GM23338 (cell line): Measurements from ENCODE around the gene SNTB2. TPM values are rescaled to one million over a fixed set of nuclear protein-coding genes. Genes with fewer than 3 reads are reported as not detected.

Source experiments
- ATAC-seq: fragments of 200-7000 bp; cut with Tn5 transposase; 3 replicates; pipeline ENCODE4 v1.9.1; 2020
- DNase-seq: peaks from one replicate; pipeline ENCODE4 v3.0.0-alpha.2; 2015; ENCODE audit warnings: low spot score
- H2AFZ ChIP-seq: fragments of 200-600 bp; sonication (generic); 2 replicates; pipeline ENCODE4 v1.8.0; 2016; ENCODE audit warnings: antibody characterized with exemption, mild to moderate bottlenecking, moderate library complexity
- H3F3A ChIP-seq: fragments of 200-600 bp; sonication (generic); replicated peaks from 2 replicates; pipeline ENCODE4 v1.8.0; 2017; ENCODE audit warnings: antibody characterized with exemption, mixed run types, low read depth
- H3K27ac ChIP-seq: fragments of 200-600 bp; sonication (generic); 2 replicates; pipeline ENCODE4 v1.6.1; 2016; ENCODE audit warnings: low read depth
- H3K27me3 ChIP-seq: fragments of 200-600 bp; sonication (generic); 2 replicates; pipeline ENCODE4 v1.8.0; 2016; ENCODE audit warnings: mild to moderate bottlenecking, mixed run types, moderate library complexity; ENCODE audit not compliant: insufficient read depth
- H3K36me3 ChIP-seq: fragments of 200-600 bp; sonication (generic); 2 replicates; pipeline ENCODE4 v1.8.0; 2016; ENCODE audit warnings: mild to moderate bottlenecking; ENCODE audit not compliant: insufficient read depth
- H3K4me1 ChIP-seq: fragments of 200-600 bp; sonication (generic); 2 replicates; pipeline ENCODE4 v1.8.0; 2016; ENCODE audit warnings: mild to moderate bottlenecking, moderate library complexity; ENCODE audit not compliant: insufficient read depth
- H3K4me2 ChIP-seq: fragments of 200-600 bp; sonication (generic); 2 replicates; pipeline ENCODE4 v1.7.1; 2017; ENCODE audit warnings: mixed run types
- H3K4me3 ChIP-seq: fragments of 200-600 bp; sonication (generic); 2 replicates; pipeline ENCODE4 v1.6.1; 2016; ENCODE audit warnings: mixed run types
- H3K79me2 ChIP-seq: fragments of 200-600 bp; sonication (generic); replicated peaks from 2 replicates; pipeline ENCODE4 v1.8.0; 2017; ENCODE audit warnings: mild to moderate bottlenecking; ENCODE audit not compliant: insufficient read depth
- H3K9me2 ChIP-seq: fragments of 200-600 bp; sonication (generic); 2 replicates; pipeline ENCODE4 v1.8.0; 2017; ENCODE audit not compliant: insufficient read depth
- H4K20me1 ChIP-seq: fragments of 200-600 bp; sonication (generic); replicated peaks from 2 replicates; pipeline ENCODE4 v1.8.0; 2017; ENCODE audit warnings: mild to moderate bottlenecking; ENCODE audit not compliant: insufficient read depth
- H3K27ac Mint-ChIP-seq: 2 replicates; pipeline ENCODE4 v1.8.0; 2020; ENCODE audit warnings: inconsistent platforms, mild to moderate bottlenecking, moderate library complexity, mixed read lengths
- H3K27me3 Mint-ChIP-seq: 3 replicates; pipeline ENCODE4 v1.8.0; 2022; ENCODE audit warnings: low read depth, mild to moderate bottlenecking, moderate library complexity, mixed read lengths, inconsistent platforms; ENCODE audit not compliant: insufficient read depth, poor library complexity
- H3K36me3 Mint-ChIP-seq: 3 replicates; pipeline ENCODE4 v1.8.0; 2021; ENCODE audit warnings: low read depth, mild to moderate bottlenecking, inconsistent platforms, moderate library complexity, mixed read lengths
- H3K4me1 Mint-ChIP-seq: 3 replicates; pipeline ENCODE4 v1.8.0; 2020; ENCODE audit warnings: mild to moderate bottlenecking, inconsistent platforms, mixed read lengths
- H3K4me3 Mint-ChIP-seq: 3 replicates; pipeline ENCODE4 v1.8.0; 2021; ENCODE audit warnings: moderate library complexity, mild to moderate bottlenecking, inconsistent platforms, mixed read lengths
- H3K9me3 Mint-ChIP-seq: 3 replicates; pipeline ENCODE4 v1.8.0; 2020; ENCODE audit warnings: moderate library complexity, mild to moderate bottlenecking, inconsistent platforms, mixed read lengths
- CREB1 ChIP-seq: fragments of 250-450 bp; sonication (Bioruptor Pico); IDR thresholded peaks from 2 replicates; pipeline ENCODE4 v1.5.0; 2020; ENCODE audit warnings: low read depth, mild to moderate bottlenecking, moderate library complexity
- CTCF ChIP-seq, 2 experiments: fragments of 200-600 bp in 1 of 2; sonication (generic) in 1 of 2; conservative IDR thresholded peaks; 2 replicates each; pipeline versions ENCODE4 v1.5.1 to v1.6.1; 2016 to 2017; ENCODE audit warnings: antibody characterized with exemption in 2 of 2, low read depth in 2 of 2, mild to moderate bottlenecking in 2 of 2, moderate library complexity in 1 of 2
- ETS1 ChIP-seq: IDR thresholded peaks from 2 replicates; pipeline ENCODE4 v1.6.1; 2016; ENCODE audit warnings: antibody characterized with exemption
- EZH2 ChIP-seq: fragments of 200-600 bp; sonication (generic); IDR thresholded peaks from one replicate; pipeline ENCODE4 v1.8.0; 2017; ENCODE audit warnings: antibody characterized with exemption, mild to moderate bottlenecking, low read depth; ENCODE audit not compliant: unreplicated experiment
- EZH2phosphoT487 ChIP-seq: fragments of 200-600 bp; sonication (generic); IDR thresholded peaks from one replicate; pipeline ENCODE4 v1.8.1; 2018; ENCODE audit warnings: antibody characterized with exemption; ENCODE audit not compliant: unreplicated experiment
- JUNB ChIP-seq: IDR thresholded peaks from one replicate; pipeline ENCODE4 v1.6.1; 2016; ENCODE audit warnings: antibody characterized with exemption; ENCODE audit not compliant: unreplicated experiment
- NANOG ChIP-seq: IDR thresholded peaks from 2 replicates; pipeline ENCODE4 v1.6.1; 2016; ENCODE audit warnings: antibody characterized with exemption, borderline replicate concordance
- POLR2AphosphoS5 ChIP-seq: IDR thresholded peaks from 2 replicates; pipeline ENCODE4 v1.6.1; 2016; ENCODE audit warnings: antibody characterized with exemption, low read depth
- REST ChIP-seq: IDR thresholded peaks from one replicate; pipeline ENCODE4 v1.6.1; 2018; ENCODE audit warnings: antibody characterized with exemption; ENCODE audit not compliant: unreplicated experiment
- STAT1 ChIP-seq: IDR thresholded peaks from one replicate; pipeline ENCODE4 v1.6.1; 2016; ENCODE audit warnings: antibody characterized with exemption; ENCODE audit not compliant: unreplicated experiment
- ZNF114 ChIP-seq: fragments of 250-450 bp; sonication (Bioruptor Pico); IDR thresholded peaks from 2 replicates; pipeline ENCODE4 v1.5.0; 2020; ENCODE audit warnings: mild to moderate bottlenecking, moderate library complexity
- ZNF331 ChIP-seq: fragments of 250-450 bp; sonication (Bioruptor Pico); IDR thresholded peaks from 2 replicates; pipeline ENCODE4 v1.5.0; 2020; ENCODE audit warnings: low read depth, mild to moderate bottlenecking, moderate library complexity
- ZNF462 ChIP-seq: fragments of 250-450 bp; sonication (Bioruptor Pico); IDR thresholded peaks from 2 replicates; pipeline ENCODE4 v1.5.0; 2020; ENCODE audit warnings: mild to moderate bottlenecking, moderate library complexity
- polyA plus RNA-seq: library from polyadenylated mRNA; unstranded; fragments of >200 nt; fragmentation: Nextera tagmentation; extraction: Ambion mirVana; gene quantifications from 2 replicates; pipeline ENCODE4 v1.2.1, GENCODE V29; 2016
- total RNA-seq: library from RNA; depleted of rRNA; stranded (reverse); fragments of >200 nt; shearing (Covaris generic); gene quantifications from 2 replicates; pipeline ENCODE4 v1.2.3, GENCODE V29; 2014

The SNTB2 gene
- total and polyA plus RNA-seq, 2 experiments from 2014 or later, result 4.8 to 42.7 TPM

- H3K27ac Mint-ChIP-seq, result no peak overlapping the region
- Histone ChIP-seq H4K20me1 (no peaks in the 10 kb centered on the region; the same call in 1 of the 2 replicates), H3K4me2 (no peak overlapping the region), H2AFZ (no peak overlapping the region), H3K36me3 (no peaks in the 10 kb centered on the region), H3K27ac (no peak overlapping the region), H3K27me3 (no peaks in the 10 kb centered on the region), H3K4me3 (no peak overlapping the region), H3K9me2 (no peaks in the 10 kb centered on the region), H3F3A (no peaks in the 10 kb centered on the region), H3K4me1 (no peaks in the 10 kb centered on the region), H3K79me2 (no peaks in the 10 kb centered on the region)
- peaks cover 11% of the 10 kb centered on the region for H3K27me3 Mint-ChIP-seq
- H3K36me3 Mint-ChIP-seq, result peaks cover 2% of the 10 kb centered on the region; the same call in 1 of the 3 replicates
- ATAC-seq (no peak), DNase-seq (no peak)
- TF ChIP-seq ZNF114 (CRISPR knock-in tag) (no peak), CTCF (conservative IDR thresholded peaks at IDR 0.05; ENCODE audit: low read depth in 2 of 2) (no peak), STAT1 (no peak), ZNF462 (no peak), ETS1 (no peak), EZH2 (no peak), CREB1 (CRISPR knock-in tag) (no peak), NANOG (no peak), EZH2phosphoT487 (no peak), ZNF331 (CRISPR knock-in tag) (no peak), POLR2AphosphoS5 (no peak), JUNB (no peak), REST (no peak)
- no peaks in the 10 kb centered on the region for H3K9me3 Mint-ChIP-seq
- no peaks in the 10 kb centered on the region for H3K4me1 Mint-ChIP-seq
- no peak overlapping the region for H3K4me3 Mint-ChIP-seq
Observed at GRCh38 chr16:69350536-69351133, 163.7 kb downstream of the SNTB2 start.
